22Rv1 (cell line): Measurements from ENCODE around the gene ZNF784.

Experiments used
- H3K27ac ChIP-seq: fragments of 450-650 bp; 2 replicates; pipeline ENCODE4 v1.5.1; 2017
- ZFX ChIP-seq: fragments of 450-650 bp; IDR thresholded peaks from 2 replicates; pipeline ENCODE4 v1.6.1; 2017; ENCODE audit warnings: antibody characterized with exemption, borderline replicate concordance
- TF ChIP-seq, protein P1 (sequence below): fragments of 450-650 bp; IDR thresholded peaks from 2 replicates; pipeline ENCODE4 v1.5.1; 2017; ENCODE audit warnings: mild to moderate bottlenecking

Gene ZNF784

DNA sequence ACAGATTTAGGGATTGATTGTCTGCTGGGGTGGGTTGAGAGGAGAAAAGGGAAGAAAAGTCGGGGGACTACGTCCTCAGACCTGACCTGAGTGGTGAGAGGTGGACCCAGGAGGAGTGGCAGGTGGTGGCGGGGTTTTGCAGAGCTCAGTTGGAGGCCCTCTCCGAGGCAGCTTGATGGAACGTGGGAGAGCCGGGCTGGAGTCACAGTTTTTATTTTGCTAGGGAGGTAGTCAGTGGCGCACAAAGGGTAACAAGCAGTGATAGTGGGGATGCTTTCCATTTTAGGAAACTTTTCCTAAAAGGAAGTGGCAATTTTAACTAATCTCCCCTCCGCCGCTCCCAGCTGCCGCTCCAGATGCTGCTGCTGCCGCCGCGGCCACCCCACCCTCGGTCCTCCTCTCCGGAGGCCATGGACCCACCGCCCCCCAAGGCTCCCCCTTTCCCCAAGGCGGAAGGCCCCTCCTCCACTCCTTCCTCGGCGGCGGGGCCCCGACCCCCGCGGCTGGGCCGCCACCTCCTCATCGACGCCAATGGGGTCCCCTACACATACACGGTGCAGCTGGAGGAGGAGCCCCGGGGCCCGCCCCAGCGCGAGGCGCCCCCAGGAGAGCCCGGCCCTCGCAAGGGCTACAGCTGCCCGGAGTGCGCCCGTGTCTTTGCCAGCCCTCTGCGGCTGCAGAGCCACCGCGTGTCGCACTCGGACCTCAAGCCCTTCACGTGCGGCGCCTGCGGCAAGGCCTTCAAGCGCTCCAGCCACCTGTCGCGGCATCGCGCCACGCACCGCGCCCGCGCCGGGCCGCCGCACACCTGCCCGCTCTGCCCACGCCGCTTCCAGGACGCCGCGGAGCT lies 18.0 kb upstream of the ZNF784 start:
- TF ChIP-seq, protein P1, sequence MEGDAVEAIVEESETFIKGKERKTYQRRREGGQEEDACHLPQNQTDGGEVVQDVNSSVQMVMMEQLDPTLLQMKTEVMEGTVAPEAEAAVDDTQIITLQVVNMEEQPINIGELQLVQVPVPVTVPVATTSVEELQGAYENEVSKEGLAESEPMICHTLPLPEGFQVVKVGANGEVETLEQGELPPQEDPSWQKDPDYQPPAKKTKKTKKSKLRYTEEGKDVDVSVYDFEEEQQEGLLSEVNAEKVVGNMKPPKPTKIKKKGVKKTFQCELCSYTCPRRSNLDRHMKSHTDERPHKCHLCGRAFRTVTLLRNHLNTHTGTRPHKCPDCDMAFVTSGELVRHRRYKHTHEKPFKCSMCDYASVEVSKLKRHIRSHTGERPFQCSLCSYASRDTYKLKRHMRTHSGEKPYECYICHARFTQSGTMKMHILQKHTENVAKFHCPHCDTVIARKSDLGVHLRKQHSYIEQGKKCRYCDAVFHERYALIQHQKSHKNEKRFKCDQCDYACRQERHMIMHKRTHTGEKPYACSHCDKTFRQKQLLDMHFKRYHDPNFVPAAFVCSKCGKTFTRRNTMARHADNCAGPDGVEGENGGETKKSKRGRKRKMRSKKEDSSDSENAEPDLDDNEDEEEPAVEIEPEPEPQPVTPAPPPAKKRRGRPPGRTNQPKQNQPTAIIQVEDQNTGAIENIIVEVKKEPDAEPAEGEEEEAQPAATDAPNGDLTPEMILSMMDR: no peak
- TF ChIP-seq ZFX: no peak
- H3K27ac ChIP-seq: peak overlapping the region; percentile 97

DNA sequence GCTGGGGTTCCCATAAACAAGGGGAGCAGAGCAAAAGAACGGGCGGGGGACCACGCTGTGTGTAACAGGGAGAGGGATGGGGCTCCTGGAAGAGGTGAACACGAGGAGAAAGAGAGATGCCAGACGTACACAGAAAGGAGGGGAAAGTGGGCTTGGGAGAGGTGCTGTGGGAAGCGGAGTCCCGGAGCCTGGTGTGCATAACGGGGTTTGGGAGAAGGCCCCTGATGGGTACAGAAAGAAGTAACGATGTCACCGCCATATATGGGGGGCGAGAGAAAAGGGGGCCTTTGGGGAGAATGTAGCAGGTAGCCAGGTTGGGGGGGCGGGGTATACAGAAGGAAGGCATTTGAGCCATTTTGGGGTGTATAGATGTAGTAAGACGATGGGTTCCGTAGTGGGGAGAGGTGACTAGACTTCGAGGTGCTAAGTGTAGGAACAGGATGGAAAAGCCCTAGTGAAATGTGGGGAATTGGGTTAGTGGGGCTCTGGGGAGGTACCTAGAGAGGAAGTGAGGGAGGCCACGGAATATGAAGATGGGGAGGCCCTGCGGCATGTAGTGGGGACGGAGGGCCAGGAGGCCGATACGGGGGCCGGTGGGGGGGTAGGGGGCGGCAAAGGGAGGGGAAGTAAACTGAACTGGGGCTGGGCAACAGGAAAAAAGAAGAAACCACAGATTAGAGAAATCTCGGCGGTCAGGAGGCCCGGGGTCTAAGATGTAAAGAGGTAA lies 17.2 kb upstream of the ZNF784 start:
- TF ChIP-seq ZFX: no peak
- TF ChIP-seq, protein P1: no peak
- peak overlapping the region; percentile 97 for H3K27ac ChIP-seq

DNA sequence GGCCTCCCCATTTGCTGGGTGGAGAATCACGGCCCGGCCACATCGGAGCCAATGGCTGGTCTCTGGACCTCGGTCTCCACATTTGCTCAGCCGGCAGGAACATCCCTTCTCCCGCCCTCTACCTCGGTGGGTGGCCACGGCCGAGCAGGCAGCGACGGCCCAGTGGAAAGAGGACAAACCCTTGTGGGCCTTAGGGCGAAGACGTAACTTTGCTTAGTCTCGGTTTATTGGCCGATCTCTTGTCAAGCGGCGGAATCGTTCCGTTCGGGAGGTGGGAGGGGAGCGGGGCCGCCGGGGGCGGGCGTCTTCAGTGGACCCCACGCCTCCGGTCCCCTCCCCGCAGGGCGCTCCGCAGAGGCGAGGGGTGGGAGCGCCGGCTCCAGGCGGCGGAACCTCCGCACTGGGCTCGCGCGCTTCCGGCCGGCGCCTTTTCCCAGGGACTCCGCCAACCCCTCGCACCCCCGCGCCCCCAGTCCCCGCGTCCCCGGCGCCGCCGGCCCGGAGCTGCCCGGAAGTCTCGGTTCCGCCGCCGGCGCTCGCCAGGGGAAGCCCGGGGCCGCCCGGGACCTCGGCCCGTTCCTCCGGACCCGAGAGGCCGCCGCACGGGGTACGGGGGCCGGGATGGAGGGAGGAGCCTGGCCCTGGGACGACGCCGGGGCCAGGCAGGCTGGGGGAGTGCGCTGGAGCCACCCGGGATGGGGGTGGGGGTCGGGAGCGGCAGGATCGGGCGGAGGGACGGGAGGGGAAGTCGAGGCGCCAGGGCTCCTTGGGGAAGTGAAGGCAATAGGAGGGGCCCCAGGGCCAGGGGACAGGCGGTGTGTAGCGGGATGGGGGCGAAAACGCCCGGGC lies 16.4 kb upstream of the ZNF784 start, which contains the start of gene ZNF580:
Gene ZNF580 (plus strand): TSS at position 426 of the 849 bp plus-strand sequence. CDS start 1,507 bp downstream, outside the sequence.
- peak within 1 kb of the TSS; percentile 97 for H3K27ac ChIP-seq
- TF ChIP-seq ZFX: no peak
- TF ChIP-seq, protein P1: no peak

DNA sequence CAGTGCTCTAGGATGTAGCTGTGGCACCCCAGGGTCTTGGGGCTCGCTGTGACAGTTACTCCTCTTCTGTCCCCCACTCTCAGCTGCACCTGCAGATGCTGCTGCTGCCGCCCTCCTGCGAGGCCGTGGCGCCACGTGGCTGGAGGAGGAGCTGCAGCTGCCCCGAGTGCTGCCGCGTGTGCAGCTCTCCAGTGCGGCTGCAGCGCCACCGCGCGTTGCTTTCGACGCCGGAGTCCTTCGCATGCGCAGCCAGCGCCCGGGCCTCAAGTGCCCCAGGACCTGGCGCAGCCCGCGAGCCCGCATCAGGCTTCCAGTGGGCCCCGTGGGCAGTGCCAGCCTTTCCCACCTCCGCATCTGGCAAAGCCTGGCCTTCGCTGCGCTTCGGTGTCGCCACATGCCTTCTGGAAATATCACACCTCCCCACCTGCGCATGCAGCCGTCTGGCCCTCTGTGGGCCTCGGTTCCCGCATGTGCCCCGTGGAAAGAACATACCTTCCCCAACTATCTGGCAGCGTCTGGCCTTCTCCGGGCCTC lies 15.7 kb upstream of the ZNF784 start:
- TF ChIP-seq, protein P1: peak; percentile 65
- no peak for TF ChIP-seq ZFX

DNA sequence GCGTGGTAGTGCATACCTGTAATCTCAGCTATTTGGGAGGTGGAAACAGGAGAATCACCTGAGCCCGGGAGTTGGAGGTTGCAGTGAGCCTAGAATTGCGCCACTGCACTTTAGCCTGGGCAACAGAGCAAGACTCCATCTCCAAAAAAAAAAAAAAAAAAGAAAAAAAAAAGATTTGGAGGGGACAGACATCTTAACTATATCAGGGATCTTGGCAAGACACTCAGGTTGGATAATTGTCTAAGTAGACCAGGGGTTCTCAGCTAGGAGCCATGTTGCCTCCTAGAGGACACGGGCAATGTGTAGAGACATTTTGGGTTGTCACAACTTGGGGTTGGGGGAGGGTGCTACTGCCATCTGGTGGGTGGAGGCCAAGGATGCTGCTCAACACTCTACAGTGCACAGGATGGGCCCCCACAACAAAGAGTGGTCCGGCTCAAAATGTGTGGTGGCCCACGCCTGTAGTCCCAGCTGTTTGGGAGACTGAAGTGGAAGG lies 14.5 kb upstream of the ZNF784 start:
- TF ChIP-seq, protein P1: peak; percentile 63
- TF ChIP-seq ZFX: no peak
- peak overlapping the region; percentile 97 for H3K27ac ChIP-seq

More for the DNA sequence above, 15.7 kb upstream of the ZNF784 start:
- H3K27ac ChIP-seq: peak overlapping the region; percentile 97

- TF ChIP-seq, protein P1: no peak
- no peak for TF ChIP-seq ZFX
Observed at GRCh38 chr19:55637534-55637933, 13.2 kb upstream of the ZNF784 start.

More at GRCh38 chr19:55637534-55637933, 13.2 kb upstream of the ZNF784 start:
- 0 out of 2 replicates have a peak overlapping the region, but pooled peaks have one; percentile 13 for H3K27ac ChIP-seq
